SU-DHL-6 (cell line): Measurements from ENCODE around the gene SLC8A1.

Source experiments
- CTCF ChIP-seq: fragments of 200-600 bp; sonication (generic); IDR thresholded peaks from one replicate; pipeline ENCODE4 v1.5.1; 2017; ENCODE audit warnings: antibody characterized with exemption, mild to moderate bottlenecking, low read length, moderate library complexity; ENCODE audit not compliant: insufficient read depth, poor library complexity, severe bottlenecking
- EZH2phosphoT487 ChIP-seq: fragments of 200-600 bp; sonication (generic), shearing (Covaris generic); conservative IDR thresholded peaks from 2 replicates; pipeline ENCODE4 v1.6.1; 2018; ENCODE audit warnings: mild to moderate bottlenecking, antibody characterized with exemption, low read length, moderate library complexity, mixed read lengths

- TF ChIP-seq CTCF (no peak), EZH2phosphoT487 (no peak)
Measured at GRCh38 chr2:40109381-40109780, 342.5 kb downstream of the SLC8A1 start.
